Smooth muscle cell (in vitro differentiated cells): ENCODE data around the gene SLK. TPM values are rescaled to one million over a fixed set of nuclear protein-coding genes. Genes with fewer than 3 reads are reported as not detected.

Source experiments
- DNase-seq: peaks from one replicate; lab custom pipeline; 2025; ENCODE audit not compliant: unreplicated experiment; lab: John Stamatoyannopoulos, UW
- H2AFZ ChIP-seq: fragments of 200-600 bp; sonication (generic); 2 replicates; pipeline ENCODE4 v1.6.0; 2016; ENCODE audit warnings: antibody characterized with exemption, low read depth, mild to moderate bottlenecking
- H3F3A ChIP-seq: fragments of 200-600 bp; sonication (generic); 2 replicates; pipeline ENCODE4 v1.6.0; 2017; ENCODE audit warnings: antibody characterized with exemption, low read depth
- H3K27ac ChIP-seq: fragments of 200-600 bp; sonication (generic); 2 replicates; pipeline ENCODE4 v1.5.1; 2016; ENCODE audit warnings: low read depth, mild to moderate bottlenecking
- H3K27me3 ChIP-seq: fragments of 200-600 bp; sonication (generic); 2 replicates; pipeline ENCODE4 v1.6.1; 2016; ENCODE audit warnings: low read depth, mild to moderate bottlenecking
- H3K36me3 ChIP-seq: fragments of 200-600 bp; sonication (generic); 2 replicates; pipeline ENCODE4 v1.5.1; 2016; ENCODE audit warnings: low read depth
- H3K4me1 ChIP-seq: fragments of 200-600 bp; sonication (generic); 2 replicates; pipeline ENCODE4 v1.5.1; 2016; ENCODE audit warnings: low read depth
- H3K4me2 ChIP-seq: fragments of 200-600 bp; sonication (generic); 2 replicates; pipeline ENCODE4 v1.6.0; 2016; ENCODE audit warnings: mild to moderate bottlenecking
- H3K4me3 ChIP-seq: fragments of 200-600 bp; sonication (generic); 2 replicates; pipeline ENCODE4 v1.5.1; 2016; ENCODE audit warnings: mild to moderate bottlenecking
- H3K79me2 ChIP-seq: fragments of 200-600 bp; sonication (generic); 2 replicates; pipeline ENCODE4 v1.6.0; 2016; ENCODE audit warnings: low read depth, mild to moderate bottlenecking
- H3K9ac ChIP-seq: fragments of 200-600 bp; sonication (generic); 2 replicates; pipeline ENCODE4 v1.6.0; 2016; ENCODE audit warnings: low read depth
- H3K9me3 ChIP-seq: fragments of 200-600 bp; sonication (generic); replicated peaks from 2 replicates; pipeline ENCODE4 v1.5.1; 2016; ENCODE audit warnings: low read depth
- H4K20me1 ChIP-seq: fragments of 200-600 bp; sonication (generic); 2 replicates; pipeline ENCODE4 v1.6.0; 2016; ENCODE audit warnings: low read depth
- WGBS: methylation state at CpG from one replicate; pipeline ENCODE4 v1.1.7; 2016; ENCODE audit warnings: low lambda C conversion rate; 5-methylcytosine and 5-hydroxymethylcytosine counted together
- polyA plus RNA-seq: library from polyadenylated mRNA; unstranded; fragments of >200 nt; fragmentation: Nextera tagmentation; extraction: Ambion mirVana; gene quantifications from 2 replicates; pipeline ENCODE4 v1.2.1, GENCODE V29; 2016
- total RNA-seq: library from RNA; depleted of rRNA; stranded (reverse); fragments of >200 nt; gene quantifications from 2 replicates; pipeline ENCODE4 v1.2.3, GENCODE V29; 2014
- TF ChIP-seq, protein P1 (sequence below): fragments of 200-600 bp; sonication (generic); IDR thresholded peaks from 2 replicates; pipeline ENCODE4 v1.5.1; 2017; ENCODE audit warnings: borderline replicate concordance, mild to moderate bottlenecking, antibody characterized with exemption; ENCODE audit not compliant: insufficient read depth, poor library complexity, severe bottlenecking

The SLK gene
- total and polyA plus RNA-seq, 2 experiments from 2014 or later: 15.5 to 45.7 TPM

DNA sequence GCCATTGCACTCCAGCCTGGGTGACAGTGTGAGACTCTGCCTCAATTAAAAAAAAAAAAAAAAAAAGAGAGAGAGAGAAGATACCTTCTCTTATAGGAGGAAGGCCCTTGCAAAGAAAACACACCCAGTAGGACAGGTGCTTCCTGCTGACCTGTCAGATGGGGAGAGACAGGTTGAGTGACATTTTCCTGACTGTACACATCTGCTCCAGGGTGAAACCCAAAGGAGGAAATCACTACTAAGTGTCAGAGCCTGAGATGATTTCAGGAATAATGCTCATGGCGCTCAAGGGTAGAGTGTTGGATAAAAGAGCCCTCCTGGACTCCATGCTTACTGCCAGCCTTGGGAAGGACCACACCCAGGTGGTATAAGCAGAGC lies 47.3 kb upstream of the SLK start:
- peaks cover 11% of the 10 kb centered on the region for H3K4me1 ChIP-seq
- H2AFZ ChIP-seq: peak overlapping the region; percentile 26
- TF ChIP-seq, protein P1, sequence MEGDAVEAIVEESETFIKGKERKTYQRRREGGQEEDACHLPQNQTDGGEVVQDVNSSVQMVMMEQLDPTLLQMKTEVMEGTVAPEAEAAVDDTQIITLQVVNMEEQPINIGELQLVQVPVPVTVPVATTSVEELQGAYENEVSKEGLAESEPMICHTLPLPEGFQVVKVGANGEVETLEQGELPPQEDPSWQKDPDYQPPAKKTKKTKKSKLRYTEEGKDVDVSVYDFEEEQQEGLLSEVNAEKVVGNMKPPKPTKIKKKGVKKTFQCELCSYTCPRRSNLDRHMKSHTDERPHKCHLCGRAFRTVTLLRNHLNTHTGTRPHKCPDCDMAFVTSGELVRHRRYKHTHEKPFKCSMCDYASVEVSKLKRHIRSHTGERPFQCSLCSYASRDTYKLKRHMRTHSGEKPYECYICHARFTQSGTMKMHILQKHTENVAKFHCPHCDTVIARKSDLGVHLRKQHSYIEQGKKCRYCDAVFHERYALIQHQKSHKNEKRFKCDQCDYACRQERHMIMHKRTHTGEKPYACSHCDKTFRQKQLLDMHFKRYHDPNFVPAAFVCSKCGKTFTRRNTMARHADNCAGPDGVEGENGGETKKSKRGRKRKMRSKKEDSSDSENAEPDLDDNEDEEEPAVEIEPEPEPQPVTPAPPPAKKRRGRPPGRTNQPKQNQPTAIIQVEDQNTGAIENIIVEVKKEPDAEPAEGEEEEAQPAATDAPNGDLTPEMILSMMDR: no peak
- no peak overlapping the region for H3K4me2 ChIP-seq
- H3K79me2 ChIP-seq: peaks cover 9% of the 10 kb centered on the region
- no peaks in the 10 kb centered on the region for H4K20me1 ChIP-seq
- no peak overlapping the region for H3K9ac ChIP-seq
- H3F3A ChIP-seq: no peaks in the 10 kb centered on the region
- no peaks in the 10 kb centered on the region for H3K9me3 ChIP-seq
- H3K36me3 ChIP-seq: no peaks in the 10 kb centered on the region
- no peak for DNase-seq
- H3K27me3 ChIP-seq: no peaks in the 10 kb centered on the region
- no peak overlapping the region for H3K4me3 ChIP-seq
- WGBS: 96% methylated on average over 1 of the region's 1 CpG
- H3K27ac ChIP-seq: no peak overlapping the region

DNA sequence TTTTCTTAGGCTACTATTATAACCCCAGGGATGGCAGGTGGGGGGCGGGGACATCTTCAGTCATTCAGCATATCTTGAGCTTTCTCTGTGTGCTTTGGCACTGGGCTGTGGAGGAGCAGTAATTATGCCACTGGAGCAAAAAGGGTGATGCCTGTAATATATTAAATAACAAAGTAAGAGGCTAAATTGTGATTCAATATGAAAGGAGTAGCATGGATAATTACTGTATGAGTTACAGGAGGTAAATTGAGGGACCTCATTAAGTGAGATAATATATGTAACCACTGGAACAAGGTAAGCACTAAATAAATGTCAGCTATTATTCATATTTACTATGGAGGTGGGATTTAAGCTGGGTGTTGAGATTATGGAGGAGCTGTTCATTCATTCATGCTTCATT lies 45.7 kb upstream of the SLK start:
- H3K27ac ChIP-seq: no peak overlapping the region
- no peaks in the 10 kb centered on the region for H3K36me3 ChIP-seq
- no peaks in the 10 kb centered on the region for H3F3A ChIP-seq
- TF ChIP-seq, protein P1: no peak
- no peak overlapping the region for H3K4me2 ChIP-seq
- no peaks in the 10 kb centered on the region for H3K9me3 ChIP-seq
- peaks cover 8% of the 10 kb centered on the region for H3K79me2 ChIP-seq
- no peak overlapping the region for H2AFZ ChIP-seq
- H3K4me3 ChIP-seq: no peak overlapping the region
- H3K9ac ChIP-seq: no peak overlapping the region
- peaks cover 11% of the 10 kb centered on the region for H3K4me1 ChIP-seq
- WGBS: 80% methylated on average over 1 of the region's 1 CpG
- no peak for DNase-seq
- H4K20me1 ChIP-seq: no peaks in the 10 kb centered on the region
- no peaks in the 10 kb centered on the region for H3K27me3 ChIP-seq

DNA sequence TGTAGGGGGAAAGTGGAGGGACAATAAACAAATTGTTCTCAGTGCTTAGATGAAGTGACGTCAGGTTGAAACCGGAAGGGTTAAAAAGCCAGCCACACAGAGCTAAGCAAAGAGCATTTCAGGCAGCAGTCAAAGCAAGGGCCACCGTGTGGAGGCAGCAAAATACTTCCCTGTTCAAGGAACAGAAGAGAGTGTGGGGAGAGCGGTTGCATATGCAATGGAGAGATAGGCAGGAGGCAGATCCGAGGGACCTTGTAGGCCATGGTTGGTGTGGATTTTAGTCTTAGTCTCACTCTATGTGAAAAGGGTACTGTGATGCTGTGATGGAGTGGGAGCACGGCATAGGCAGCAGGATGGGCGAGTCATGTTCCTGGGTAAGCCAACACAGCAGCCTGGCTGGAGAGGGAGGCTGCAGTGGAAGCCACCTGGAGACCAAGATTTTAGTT lies 45.2 kb upstream of the SLK start:
- Histone ChIP-seq H3K27me3 (no peaks in the 10 kb centered on the region), H4K20me1 (no peaks in the 10 kb centered on the region), H3F3A (no peaks in the 10 kb centered on the region), H3K4me3 (no peak overlapping the region), H3K4me2 (no peak overlapping the region), H3K4me1 (peaks cover 7% of the 10 kb centered on the region), H2AFZ (peak overlapping the region; percentile 42), H3K27ac (no peak overlapping the region), H3K79me2 (peaks cover 2% of the 10 kb centered on the region), H3K9me3 (no peaks in the 10 kb centered on the region), H3K9ac (no peak overlapping the region), H3K36me3 (no peaks in the 10 kb centered on the region)
- WGBS: 55% methylated on average over 7 of the region's 7 CpGs
- DNase-seq: no peak
- TF ChIP-seq, protein P1: no peak

DNA sequence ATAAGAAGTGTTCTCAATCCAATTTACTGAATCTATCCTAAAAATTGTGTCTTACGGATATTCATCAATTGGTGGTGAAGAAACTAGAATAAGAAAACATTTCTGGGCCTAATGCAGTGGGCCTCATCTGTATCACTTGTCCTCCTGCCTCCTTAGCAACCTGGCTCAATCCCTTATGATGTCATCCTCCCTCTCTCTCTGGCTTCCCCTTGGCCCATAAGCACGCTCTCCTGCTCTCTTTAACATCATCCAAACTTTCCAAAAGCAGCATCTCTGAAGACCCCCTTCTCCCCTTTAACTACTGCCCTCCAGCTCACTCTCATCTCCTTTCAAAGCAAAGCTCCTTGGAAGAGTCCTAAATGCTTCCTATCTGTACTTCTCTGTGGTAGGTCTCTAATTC lies 44.3 kb upstream of the SLK start:
- no peak overlapping the region for H3K9ac ChIP-seq
- H3K79me2 ChIP-seq: no peaks in the 10 kb centered on the region
- H2AFZ ChIP-seq: no peak overlapping the region
- WGBS: 96% methylated on average over 2 of the region's 2 CpGs
- H3K4me3 ChIP-seq: no peak overlapping the region
- TF ChIP-seq, protein P1: no peak
- H3K4me1 ChIP-seq: no peaks in the 10 kb centered on the region
- H4K20me1 ChIP-seq: no peaks in the 10 kb centered on the region
- H3K4me2 ChIP-seq: no peak overlapping the region
- no peaks in the 10 kb centered on the region for H3K36me3 ChIP-seq
- H3K27ac ChIP-seq: peak overlapping the region; percentile 72
- H3K27me3 ChIP-seq: no peaks in the 10 kb centered on the region
- no peaks in the 10 kb centered on the region for H3F3A ChIP-seq
- H3K9me3 ChIP-seq: no peaks in the 10 kb centered on the region
- DNase-seq: no peak
